ENCODE results near the gene SETDB1.

Gene SETDB1

GRCh38 chr1:150931773-150932172, 5.6 kb downstream of the SETDB1 start:
- DNase-seq = no peak

DNA sequence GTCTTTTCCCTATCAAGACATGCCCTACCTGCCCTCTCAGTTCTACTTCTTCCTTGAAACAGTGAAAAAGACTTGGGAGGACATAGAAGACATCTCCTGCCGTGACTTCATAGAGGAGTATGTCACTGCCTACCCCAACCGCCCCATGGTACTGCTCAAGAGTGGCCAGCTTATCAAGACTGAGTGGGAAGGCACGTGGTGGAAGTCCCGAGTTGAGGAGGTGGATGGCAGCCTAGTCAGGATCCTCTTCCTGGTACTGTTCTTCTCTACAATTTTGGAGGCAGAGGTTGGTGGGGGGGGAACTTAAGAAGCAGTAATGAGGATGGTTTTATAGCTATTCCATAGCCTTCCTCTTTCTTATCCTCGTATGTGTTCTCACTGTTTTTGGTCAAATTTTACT, 18.7 kb downstream of the SETDB1 start:
- no peak for DNase-seq

- DNase-seq = no peak
These were observed 28.5 kb downstream of the SETDB1 start for GRCh38 chr1:150954708-150955107.

DNA sequence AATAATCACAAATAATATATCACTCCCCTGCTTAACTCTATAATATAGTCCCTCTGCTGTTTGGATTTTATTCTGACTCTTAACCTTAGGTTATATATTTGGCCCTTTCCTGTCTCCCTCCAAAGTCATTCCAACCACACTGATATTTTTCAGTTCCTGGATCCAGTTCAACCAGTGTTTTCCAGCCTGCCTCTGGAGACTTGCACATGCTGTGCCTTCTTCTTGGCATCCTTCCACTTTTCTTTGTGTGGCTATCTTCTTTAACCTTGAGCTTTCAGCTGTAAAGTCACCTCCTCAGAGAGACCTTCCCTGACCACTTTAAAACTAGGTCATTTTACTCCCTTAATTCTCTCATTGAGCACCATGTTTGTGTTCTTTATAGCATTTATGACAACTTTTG, 29.1 kb downstream of the SETDB1 start:
- no peak for DNase-seq

GRCh38 chr1:150957666-150958065, 31.5 kb downstream of the SETDB1 start:
- DNase-seq = no peak

DNA sequence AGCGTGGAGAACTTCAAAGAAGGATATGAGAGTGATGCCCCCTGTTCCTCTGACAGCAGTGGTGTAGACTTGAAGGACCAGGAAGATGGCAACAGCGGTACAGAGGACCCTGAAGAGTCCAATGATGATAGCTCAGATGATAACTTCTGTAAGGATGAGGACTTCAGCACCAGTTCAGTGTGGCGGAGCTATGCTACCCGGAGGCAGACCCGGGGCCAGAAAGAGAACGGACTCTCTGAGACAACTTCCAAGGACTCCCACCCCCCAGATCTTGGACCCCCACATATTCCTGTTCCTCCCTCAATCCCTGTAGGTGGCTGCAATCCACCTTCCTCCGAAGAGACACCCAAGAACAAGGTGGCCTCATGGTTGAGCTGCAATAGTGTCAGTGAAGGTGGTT, 34.5 kb downstream of the SETDB1 start:
- no peak for DNase-seq

DNA sequence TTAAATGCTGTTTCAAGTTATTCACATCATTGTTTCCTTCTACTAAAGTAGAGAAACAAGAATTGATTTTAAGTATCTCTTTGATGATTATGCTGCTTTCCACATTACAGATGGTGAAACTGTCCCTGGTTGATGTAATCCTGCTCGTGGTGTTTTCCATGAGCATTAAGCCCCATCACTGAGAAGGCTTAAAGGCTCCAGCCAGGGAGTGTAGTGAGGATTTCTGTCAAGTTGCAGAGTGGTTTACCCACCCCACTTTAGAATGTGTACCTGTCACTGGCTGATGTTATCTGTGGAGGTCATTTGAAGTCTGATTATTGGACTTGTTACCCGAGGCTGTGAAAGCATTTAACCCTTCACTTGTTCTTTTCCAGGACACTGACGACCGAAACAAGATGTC, 35.6 kb downstream of the SETDB1 start:
- no peak for DNase-seq

DNA sequence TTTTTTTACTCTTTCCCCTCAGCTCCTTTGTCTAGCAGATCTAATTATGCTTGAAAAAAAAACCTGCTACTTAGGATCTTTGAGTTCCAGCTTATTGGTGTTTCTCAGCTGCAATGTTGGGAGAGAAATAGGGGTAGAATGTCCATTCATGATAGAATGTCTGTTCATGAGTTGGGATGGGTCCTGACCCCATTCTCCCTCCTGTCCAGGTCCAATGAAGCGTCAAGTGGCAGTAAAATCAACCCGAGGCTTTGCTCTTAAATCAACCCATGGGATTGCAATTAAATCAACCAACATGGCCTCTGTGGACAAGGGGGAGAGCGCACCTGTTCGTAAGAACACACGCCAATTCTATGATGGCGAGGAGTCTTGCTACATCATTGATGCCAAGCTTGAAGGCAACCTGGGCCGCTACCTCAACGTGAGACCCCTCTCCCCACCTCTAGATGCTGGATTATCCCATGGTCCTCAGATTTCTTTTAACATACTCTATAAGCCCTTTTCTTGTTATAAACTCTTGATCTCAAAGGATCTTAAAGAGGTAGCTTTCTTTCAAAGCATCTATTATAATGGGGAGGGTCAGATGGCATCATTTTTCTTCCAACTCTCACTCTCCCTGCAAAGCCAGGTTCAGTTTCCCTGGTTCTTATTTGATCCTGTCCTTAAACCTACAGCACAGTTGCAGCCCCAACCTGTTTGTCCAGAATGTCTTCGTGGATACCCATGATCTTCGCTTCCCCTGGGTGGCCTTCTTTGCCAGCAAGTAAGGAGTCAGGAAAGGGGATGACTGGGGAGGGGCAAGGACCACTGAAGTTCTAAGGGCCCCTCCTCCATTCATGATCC, 37.4 kb downstream of the SETDB1 start:
- no peak for DNase-seq

DNA sequence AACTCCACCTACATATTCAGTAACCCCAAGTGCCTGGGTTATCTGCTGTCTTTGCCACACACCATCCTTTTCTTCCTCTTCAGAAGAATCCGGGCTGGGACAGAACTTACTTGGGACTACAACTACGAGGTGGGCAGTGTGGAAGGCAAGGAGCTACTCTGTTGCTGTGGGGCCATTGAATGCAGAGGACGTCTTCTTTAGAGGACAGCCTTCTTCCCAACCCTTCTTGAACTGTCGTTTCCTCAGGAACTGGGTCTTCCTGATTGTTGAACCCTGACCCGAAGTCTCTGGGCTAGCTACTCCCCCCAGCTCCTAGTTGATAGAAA, 38.0 kb downstream of the SETDB1 start:
- DNase-seq = no peak

DNA sequence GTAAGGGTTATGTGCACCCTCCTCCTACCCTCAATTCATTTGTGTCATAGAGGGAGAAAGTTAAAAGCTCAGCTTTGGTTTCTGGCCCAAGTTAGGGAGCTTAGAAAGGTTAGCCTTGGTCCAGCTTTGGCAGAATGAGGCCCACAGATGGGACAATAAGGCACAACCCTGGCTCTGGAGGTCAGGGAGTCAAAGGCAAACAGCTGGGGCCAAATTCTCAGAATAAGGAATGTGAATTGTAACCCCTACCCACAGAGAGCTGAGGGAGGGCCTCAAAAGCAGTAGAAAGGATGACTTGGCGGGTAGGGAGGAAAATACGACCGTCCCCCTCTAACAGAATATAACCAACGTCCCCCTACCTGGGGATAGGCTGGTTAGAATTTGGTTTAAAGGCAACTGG, 39.4 kb downstream of the SETDB1 start:
- DNase-seq = no peak

DNA sequence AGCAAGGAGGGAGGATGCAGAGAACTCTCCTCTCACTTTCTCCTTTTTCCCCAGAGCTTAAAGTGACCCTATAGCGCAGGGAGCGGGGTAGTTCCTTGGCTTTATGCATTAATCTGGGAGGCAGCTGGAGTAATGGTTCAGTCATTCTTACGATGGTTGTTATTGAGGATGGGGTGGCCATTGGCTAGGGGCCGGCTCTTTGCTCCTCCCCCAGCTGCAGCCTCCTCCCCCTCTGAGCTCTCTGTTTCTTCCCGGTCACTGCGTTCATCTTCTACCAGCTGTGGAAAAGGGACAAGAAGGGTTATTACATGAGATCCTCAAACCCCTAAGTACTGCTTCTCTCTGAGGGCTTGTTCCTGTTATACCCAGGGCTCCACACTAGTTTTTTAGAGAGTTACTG, 39.8 kb downstream of the SETDB1 start:
- no peak for DNase-seq

DNA sequence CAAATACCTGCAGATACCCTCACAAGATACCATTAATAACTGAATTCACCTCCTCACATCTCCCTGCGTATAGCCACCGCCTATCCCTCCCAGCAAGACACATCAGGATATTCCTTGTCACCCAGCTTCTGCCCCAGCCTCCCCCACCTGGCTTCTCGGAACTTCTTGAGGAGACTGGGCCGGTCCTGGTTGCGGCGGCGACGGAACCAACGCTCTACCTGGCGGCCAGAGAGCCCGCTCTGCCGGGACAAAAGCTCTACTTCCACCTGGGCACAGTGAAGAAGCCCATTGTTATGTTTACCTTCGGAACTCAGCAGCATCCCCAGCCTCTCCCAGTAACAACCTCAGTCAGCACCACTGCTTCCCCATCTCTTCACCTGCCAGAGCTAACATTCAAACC, 41.8 kb downstream of the SETDB1 start:
- DNase-seq = no peak

DNA sequence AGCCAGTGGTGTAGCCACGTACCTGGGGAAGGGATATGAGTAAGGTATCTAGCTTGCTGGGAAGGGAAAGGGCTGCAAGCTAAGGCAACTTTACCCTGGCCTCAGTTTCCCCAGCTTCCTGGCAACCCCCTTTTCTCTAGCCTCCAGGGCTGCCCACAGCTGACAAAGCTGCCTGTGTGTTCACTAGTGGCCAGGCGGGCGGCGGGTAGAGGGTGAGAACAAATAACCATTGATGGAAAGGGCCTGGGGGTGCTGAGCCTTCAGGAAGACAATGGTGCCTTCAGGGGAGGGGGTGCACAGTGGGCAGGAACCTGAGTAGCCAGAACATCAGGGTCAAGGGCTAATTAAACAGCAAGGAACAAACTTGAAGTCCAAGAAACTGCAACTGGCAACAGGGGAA, 42.3 kb downstream of the SETDB1 start:
- DNase-seq = no peak

GRCh38 chr1:150969626-150970025, 43.5 kb downstream of the SETDB1 start:
- DNase-seq = no peak

- no peak for DNase-seq
These were observed 44.8 kb downstream of the SETDB1 start for GRCh38 chr1:150970808-150971582.

DNA sequence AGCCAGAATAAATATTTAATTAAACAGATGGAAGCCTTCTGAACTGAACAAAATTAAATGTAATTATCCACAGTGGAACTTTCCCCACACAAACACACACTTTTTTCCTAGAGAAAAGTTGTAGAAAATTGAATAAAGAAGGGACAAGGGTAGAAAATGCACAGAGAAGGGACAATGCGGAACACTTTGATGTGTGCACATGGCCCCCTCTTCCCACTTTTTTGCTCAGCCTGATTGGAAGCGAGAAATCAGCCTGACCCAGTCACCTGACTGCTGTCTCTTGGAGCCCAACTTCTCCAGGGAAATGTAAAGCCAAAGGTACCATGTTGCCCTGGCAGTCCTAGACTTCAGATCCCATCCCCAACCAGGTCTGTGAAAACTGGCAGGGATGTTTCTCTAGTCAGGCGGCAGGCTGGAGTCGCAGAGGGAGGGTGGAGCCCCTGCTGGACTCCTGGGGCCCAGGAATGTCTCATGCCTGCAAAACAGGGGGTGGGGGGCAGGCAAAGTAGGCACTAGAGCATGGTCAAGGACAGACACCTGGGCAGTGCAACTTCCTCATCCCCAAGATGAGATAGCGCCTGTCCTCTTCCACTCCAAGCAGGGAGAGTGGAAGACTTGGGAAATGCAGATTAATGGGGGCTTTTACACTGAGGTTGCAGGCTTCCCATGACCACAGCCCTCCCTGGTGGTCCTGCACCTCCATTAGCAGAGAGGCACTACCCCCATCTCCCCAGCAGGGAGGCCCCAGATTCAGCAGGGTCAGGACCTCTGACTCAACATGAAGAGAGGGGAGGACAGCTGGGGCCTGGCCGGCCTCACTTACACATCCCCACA, 45.6 kb downstream of the SETDB1 start:
- DNase-seq = no peak

DNA sequence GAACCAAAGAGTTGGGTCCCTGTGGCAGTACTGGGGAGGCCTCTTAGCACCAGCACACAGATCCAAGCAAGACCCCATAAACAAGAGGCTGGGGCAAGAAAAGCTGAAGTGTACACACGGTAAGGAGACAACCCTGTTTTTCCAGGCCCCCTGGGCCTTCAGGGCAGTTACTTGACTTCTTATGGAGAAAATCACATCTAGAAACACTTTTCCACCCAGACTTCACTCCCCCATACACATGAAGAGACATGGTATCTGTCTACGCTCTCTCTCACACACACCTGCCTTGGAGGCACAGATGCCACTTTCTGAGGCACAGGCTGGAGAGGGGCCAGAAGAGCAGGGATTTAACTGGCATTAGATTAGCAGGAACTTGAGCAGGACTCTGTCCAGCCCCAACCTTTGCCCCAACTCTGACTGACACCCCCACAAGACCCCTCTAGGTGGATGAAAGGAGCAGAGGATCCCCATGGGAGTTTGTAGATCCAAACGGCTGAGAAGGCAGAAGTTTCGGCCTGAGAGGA, 46.3 kb downstream of the SETDB1 start:
- DNase-seq = no peak

GRCh38 chr1:150973258-150973835, 47.2 kb downstream of the SETDB1 start:
- DNase-seq = no peak

DNA sequence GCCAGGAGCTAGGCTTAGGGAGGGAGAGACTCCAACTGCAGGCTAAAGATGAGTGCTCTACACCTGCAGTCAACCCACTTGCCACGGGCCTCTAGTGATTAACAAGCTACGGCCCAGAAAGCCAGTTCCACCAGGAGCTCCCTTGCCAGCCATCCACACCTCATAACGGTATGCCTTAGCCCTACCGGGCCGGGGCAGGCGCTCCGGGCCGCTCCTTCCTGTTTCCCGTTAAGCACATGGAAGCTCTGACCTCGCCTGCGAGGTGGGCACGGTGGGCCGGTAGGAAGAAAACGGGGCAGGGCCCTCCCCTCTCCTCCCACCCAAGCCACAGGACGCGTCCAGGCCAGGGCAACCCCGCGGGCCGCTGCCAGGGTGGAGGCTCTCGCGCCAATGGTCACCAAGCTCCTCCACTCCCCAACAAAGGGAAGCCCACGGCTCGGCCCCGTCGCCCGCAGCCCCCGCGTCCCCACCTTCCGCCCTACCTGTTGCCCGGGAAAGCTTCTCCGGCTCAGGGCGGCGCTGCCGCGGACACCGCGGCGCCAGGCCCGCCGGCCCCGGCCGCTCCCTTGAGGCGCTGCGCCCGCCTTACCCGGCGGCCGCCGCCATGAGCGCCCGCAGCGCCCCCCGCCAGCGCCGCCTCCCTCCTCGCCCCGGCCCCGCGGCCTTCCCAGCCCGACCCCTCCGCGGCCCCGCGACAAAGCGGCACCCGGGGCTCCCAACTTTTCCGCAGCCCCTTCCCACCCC, 47.8 kb downstream of the SETDB1 start:
- DNase-seq = peak; percentile 47

GRCh38 chr1:150974580-150975478, 48.7 kb downstream of the SETDB1 start, which contains the start of gene CERS2:
Gene CERS2 (minus strand): TSS chr1:150974835. CDS start chr1:150969090, 5,745 bp downstream.
- peak; percentile 81 for DNase-seq

DNA sequence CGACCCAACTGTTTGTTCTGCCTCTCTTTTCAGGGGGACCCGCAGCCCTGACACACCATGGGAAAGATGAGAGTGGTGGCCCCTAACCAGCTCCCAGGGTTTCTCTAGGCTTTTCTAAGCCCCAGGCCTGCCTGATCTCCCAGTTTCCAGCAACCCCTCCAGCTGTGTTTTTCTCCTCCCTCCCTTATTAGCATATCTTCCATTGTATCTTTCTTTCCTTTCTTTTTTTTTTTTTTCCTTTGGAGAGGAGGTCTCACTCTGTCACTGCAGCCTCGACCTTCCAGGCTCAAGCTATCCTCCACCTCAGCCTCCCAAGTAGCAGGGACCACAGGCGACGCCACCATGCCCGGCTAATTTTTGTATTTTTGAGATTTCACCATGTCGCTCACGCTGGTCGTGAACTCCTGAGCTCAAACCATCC, 50.2 kb downstream of the SETDB1 start:
- no peak for DNase-seq
